GM08714 (cell line): Measurements from ENCODE around the gene DIS3L2.

Source experiments
- H3K4me3 ChIP-seq: fragments of 200-500 bp; sonication (Bioruptor generic); 2 replicates; pipeline ENCODE4 v1.5.1; 2014; ENCODE audit warnings: mild to moderate bottlenecking, low read length, inconsistent platforms
- ZNF274 ChIP-seq: IDR thresholded peaks from 2 replicates; pipeline ENCODE4 v1.6.1; 2012; ENCODE audit warnings: mild to moderate bottlenecking, low read depth, low read length

DIS3L2 gene

GRCh38 chr2:231957913-231958763 lies 3.4 kb upstream of the DIS3L2 start:
- no peak overlapping the region for H3K4me3 ChIP-seq
- no peak for TF ChIP-seq ZNF274

- H3K4me3 ChIP-seq = peak overlapping the region; percentile 97; the same call in 1 of the 2 replicates
- TF ChIP-seq ZNF274 = no peak
Observed at GRCh38 chr2:231960810-231961348, 634 bp upstream of the DIS3L2 start.

- H3K4me3 ChIP-seq = no peak overlapping the region
- TF ChIP-seq ZNF274 = no peak
Observed at GRCh38 chr2:231965102-231965501, 3.6 kb downstream of the DIS3L2 start.

- TF ChIP-seq ZNF274 = no peak
- H3K4me3 ChIP-seq = no peak overlapping the region
Observed at GRCh38 chr2:231966886-231967285, 5.4 kb downstream of the DIS3L2 start.

- no peak for TF ChIP-seq ZNF274
- H3K4me3 ChIP-seq = no peak overlapping the region
Observed at GRCh38 chr2:231968820-231969219, 7.3 kb downstream of the DIS3L2 start.

- TF ChIP-seq ZNF274 = no peak
- no peak overlapping the region for H3K4me3 ChIP-seq
Observed at GRCh38 chr2:231970461-231970860, 8.9 kb downstream of the DIS3L2 start.

GRCh38 chr2:231975001-231975400 lies 13.5 kb downstream of the DIS3L2 start:
- H3K4me3 ChIP-seq = no peak overlapping the region
- no peak for TF ChIP-seq ZNF274

- no peak for TF ChIP-seq ZNF274
Observed at GRCh38 chr2:231977430-231977829, 15.9 kb downstream of the DIS3L2 start.

GRCh38 chr2:231984992-231985391 lies 23.5 kb downstream of the DIS3L2 start:
- no peak overlapping the region for H3K4me3 ChIP-seq
- TF ChIP-seq ZNF274 = no peak

More at GRCh38 chr2:231977430-231977829, 15.9 kb downstream of the DIS3L2 start:
- no peak overlapping the region for H3K4me3 ChIP-seq

GRCh38 chr2:231985823-231986261 lies 24.3 kb downstream of the DIS3L2 start:
- no peak overlapping the region for H3K4me3 ChIP-seq
- TF ChIP-seq ZNF274 = no peak

GRCh38 chr2:231987124-231987727 lies 25.7 kb downstream of the DIS3L2 start:
- no peak for TF ChIP-seq ZNF274
- H3K4me3 ChIP-seq = no peak overlapping the region

GRCh38 chr2:231988179-231988866 lies 26.8 kb downstream of the DIS3L2 start:
- H3K4me3 ChIP-seq = no peak overlapping the region
- no peak for TF ChIP-seq ZNF274

- no peak for TF ChIP-seq ZNF274
- H3K4me3 ChIP-seq = no peak overlapping the region
Observed at GRCh38 chr2:231991664-231992063, 30.2 kb downstream of the DIS3L2 start.

GRCh38 chr2:231992888-231993287 lies 31.4 kb downstream of the DIS3L2 start:
- no peak for TF ChIP-seq ZNF274

More at GRCh38 chr2:231992888-231993287, 31.4 kb downstream of the DIS3L2 start:
- no peak overlapping the region for H3K4me3 ChIP-seq
